ENCODE measurements around the gene GPATCH4.
"Not testable (repeated sequence)": the region's sequence is repeated elsewhere in the genome, so short reads cannot be mapped to it uniquely, and the experiment has no call there.

GPATCH4 gene

GRCh38 chr1:156626079-156626438 lies 24.8 kb upstream of the GPATCH4 start:
- DNase-seq = no peak

- DNase-seq = peak; percentile 62
These were observed 24.3 kb upstream of the GPATCH4 start for GRCh38 chr1:156625436-156626078.

GRCh38 chr1:156624814-156625435 lies 23.6 kb upstream of the GPATCH4 start:
- DNase-seq = no peak

GRCh38 chr1:156623946-156624813 lies 22.9 kb upstream of the GPATCH4 start:
- peak; percentile 49 for DNase-seq

GRCh38 chr1:156622581-156623297 lies 21.5 kb upstream of the GPATCH4 start:
- DNase-seq = no peak

GRCh38 chr1:156619582-156619955 lies 18.3 kb upstream of the GPATCH4 start:
- DNase-seq = no peak

- no peak for DNase-seq
These were observed 17.7 kb upstream of the GPATCH4 start, which contains the start of gene HAPLN2 for GRCh38 chr1:156618853-156619581. HAPLN2 (plus strand) TSS chr1:156619415; CDS start chr1:156623491, 4,076 bp downstream.

- no peak for DNase-seq
These were observed 15.2 kb upstream of the GPATCH4 start for GRCh38 chr1:156616463-156616862.

GRCh38 chr1:156615946-156616345 lies 14.7 kb upstream of the GPATCH4 start:
- no peak for DNase-seq

GRCh38 chr1:156612666-156613065 lies 11.4 kb upstream of the GPATCH4 start:
- no peak for DNase-seq

GRCh38 chr1:156610072-156610471 lies 8.8 kb upstream of the GPATCH4 start:
- not testable (repeated sequence) for DNase-seq

- no peak for DNase-seq
These were observed 7.7 kb upstream of the GPATCH4 start for GRCh38 chr1:156608981-156609380.

GRCh38 chr1:156608036-156608674 lies 6.9 kb upstream of the GPATCH4 start:
- peak; percentile 58 for DNase-seq

GRCh38 chr1:156607344-156607743 lies 6.1 kb upstream of the GPATCH4 start:
- DNase-seq = not testable (repeated sequence)

- DNase-seq = no peak
These were observed 1.3 kb upstream of the GPATCH4 start for GRCh38 chr1:156602557-156602993.

- no peak for DNase-seq
These were observed 613 bp upstream of the GPATCH4 start for GRCh38 chr1:156601892-156602291.

- no peak for DNase-seq
These were observed 552 bp downstream of the GPATCH4 start for GRCh38 chr1:156600733-156601121.

- no peak for DNase-seq
These were observed 1.5 kb downstream of the GPATCH4 start for GRCh38 chr1:156599811-156600210.

- no peak for DNase-seq
These were observed 2.4 kb downstream of the GPATCH4 start for GRCh38 chr1:156598731-156599432.

GRCh38 chr1:156598125-156598524 lies 3.2 kb downstream of the GPATCH4 start:
- DNase-seq = no peak

- no peak for DNase-seq
These were observed 4.9 kb downstream of the GPATCH4 start for GRCh38 chr1:156596426-156596825.

All from right hindlimb (tissue), 1 donor.